HTERT RPE-1 (cell line): ENCODE data around the gene NEDD4L.
"Not testable (repeated sequence)": the region's sequence is repeated elsewhere in the genome, so short reads cannot be mapped to it uniquely, and the experiment has no call there.

Experiments used
- in situ Hi-C: fragments of 300-500 bp; cut with MboI; formaldehyde crosslinking; loops from 4 replicates; pipeline ENCODE4 v1.14.3; 2020; ENCODE audit warnings: low sequenced_read_pairs

The NEDD4L gene

GRCh38 chr18:58432050-58432727 lies 388.2 kb downstream of the NEDD4L start:
- in situ Hi-C loops, result no loop called here

GRCh38 chr18:58435221-58436005 lies 391.4 kb downstream of the NEDD4L start:
- in situ Hi-C loops, result not testable (repeated sequence)

- in situ Hi-C loops, result no loop called here
These were observed 394.3 kb downstream of the NEDD4L start for GRCh38 chr18:58438161-58438957.

GRCh38 chr18:58438958-58439300 lies 394.9 kb downstream of the NEDD4L start:
- in situ Hi-C loops, result no loop called here

- in situ Hi-C loops, result no loop called here
These were observed 399.6 kb downstream of the NEDD4L start for GRCh38 chr18:58443671-58444070.

- in situ Hi-C loops, result no loop called here
These were observed 402.5 kb downstream of the NEDD4L start for GRCh38 chr18:58446391-58447060.

- in situ Hi-C loops, result no loop called here
These were observed 403.5 kb downstream of the NEDD4L start for GRCh38 chr18:58447402-58448095.

GRCh38 chr18:58449464-58449863 lies 405.4 kb downstream of the NEDD4L start:
- in situ Hi-C loops, result no loop called here
